Liver (tissue), 9 donors: ENCODE results near the gene CACNA1D. TPM values are rescaled to one million over a fixed set of nuclear protein-coding genes. Genes with fewer than 3 reads are reported as not detected.

ENCODE experiments used
- DNase-seq: peaks from one replicate; pipeline ENCODE4 v3.0.0-alpha.2; 2017; ENCODE audit warnings: low spot score
- H3K27ac ChIP-seq, 2 donors: one replicate each; pipeline ENCODE4 v1.7.0; 2013; ENCODE audit warnings: inconsistent platforms in 2 of 2, low read length in 2 of 2, control low read depth in 1 of 2, low read depth in 1 of 2, mild to moderate bottlenecking in 1 of 2
- H3K27me3 ChIP-seq, 4 donors: one replicate each; pipeline versions ENCODE4 v1.6.1 to v1.7.0; 2013; ENCODE audit warnings: low read length in 3 of 4, inconsistent platforms in 1 of 4, mild to moderate bottlenecking in 1 of 4, moderate library complexity in 1 of 4; ENCODE audit not compliant: control insufficient read depth in 4 of 4, insufficient read depth in 4 of 4
- H3K36me3 ChIP-seq, 4 donors: one replicate each; pipeline versions ENCODE4 v1.6.1 to v1.7.0; 2013; ENCODE audit warnings: low read length in 3 of 4, mild to moderate bottlenecking in 3 of 4, low read depth in 1 of 4, moderate library complexity in 1 of 4; ENCODE audit not compliant: control insufficient read depth in 4 of 4, insufficient read depth in 3 of 4
- H3K4me1 ChIP-seq, 4 donors: one replicate each; pipeline versions ENCODE4 v1.6.1 to v1.7.0; 2013; ENCODE audit warnings: low read length in 3 of 4, mild to moderate bottlenecking in 3 of 4, moderate library complexity in 1 of 4; ENCODE audit not compliant: control insufficient read depth in 4 of 4, insufficient read depth in 4 of 4
- H3K4me3 ChIP-seq, 3 donors: one replicate each; pipeline versions ENCODE4 v1.6.1 to v1.7.0; 2013; ENCODE audit warnings: low read length in 3 of 3, control low read depth in 1 of 3, low read depth in 1 of 3, mild to moderate bottlenecking in 1 of 3
- H3K9ac ChIP-seq, 2 donors: one replicate each; pipeline ENCODE4 v1.7.0; 2013; ENCODE audit warnings: low read length in 2 of 2, mild to moderate bottlenecking in 2 of 2, moderate library complexity in 2 of 2, control low read depth in 1 of 2, low read depth in 1 of 2
- H3K9me3 ChIP-seq, 4 donors: one replicate each; pipeline versions ENCODE4 v1.6.1 to v1.7.0; 2013; ENCODE audit warnings: low read length in 3 of 4; ENCODE audit not compliant: control insufficient read depth in 4 of 4
- EGR1 ChIP-seq, 2 donors: IDR thresholded peaks; 2 replicates each; pipeline ENCODE4 v1.6.1; 2016 to 2018; ENCODE audit warnings: antibody characterized with exemption in 2 of 2, low read depth in 2 of 2
- FOXA1 ChIP-seq: IDR thresholded peaks from 2 replicates; pipeline ENCODE4 v1.6.1; 2016; ENCODE audit warnings: antibody characterized with exemption
- FOXA2 ChIP-seq: IDR thresholded peaks from 2 replicates; pipeline ENCODE4 v1.6.1; 2016; ENCODE audit warnings: antibody characterized with exemption
- GABPA ChIP-seq, 2 donors: IDR thresholded peaks in 1 of 2; conservative IDR thresholded peaks in 1 of 2; 2 replicates each; pipeline ENCODE4 v1.6.1; 2016; ENCODE audit warnings: antibody characterized with exemption in 2 of 2, mild to moderate bottlenecking in 1 of 2, moderate library complexity in 1 of 2
- HNF4A ChIP-seq, 2 donors: conservative IDR thresholded peaks; 2 replicates each; pipeline ENCODE4 v1.6.1; 2016; ENCODE audit warnings: antibody characterized with exemption in 2 of 2, mild to moderate bottlenecking in 2 of 2
- HNF4G ChIP-seq: IDR thresholded peaks from 2 replicates; pipeline ENCODE4 v1.6.1; 2016; ENCODE audit warnings: antibody characterized with exemption
- JUND ChIP-seq, 2 donors: IDR thresholded peaks; 2 replicates each; pipeline ENCODE4 v1.6.1; 2016; ENCODE audit warnings: antibody characterized with exemption in 2 of 2
- NR2F2 ChIP-seq: IDR thresholded peaks from 2 replicates; pipeline ENCODE4 v1.6.1; 2016; ENCODE audit warnings: antibody characterized with exemption
- RAD21 ChIP-seq, 2 donors: IDR thresholded peaks; 2 replicates each; pipeline ENCODE4 v1.6.1; 2016; ENCODE audit warnings: antibody characterized with exemption in 2 of 2, mild to moderate bottlenecking in 2 of 2
- RXRA ChIP-seq, 2 donors: IDR thresholded peaks; 2 replicates each; pipeline ENCODE4 v1.6.1; 2017 to 2018; ENCODE audit warnings: antibody characterized with exemption in 2 of 2, mild to moderate bottlenecking in 1 of 2
- SP1 ChIP-seq: IDR thresholded peaks from 2 replicates; pipeline ENCODE4 v1.6.1; 2018; ENCODE audit warnings: antibody characterized with exemption, mild to moderate bottlenecking
- TAF1 ChIP-seq: conservative IDR thresholded peaks from 2 replicates; pipeline ENCODE4 v1.6.1; 2016; ENCODE audit warnings: antibody characterized with exemption, mild to moderate bottlenecking
- YY1 ChIP-seq: IDR thresholded peaks from 2 replicates; pipeline ENCODE4 v1.6.1; 2016; ENCODE audit warnings: antibody characterized with exemption, mild to moderate bottlenecking
- WGBS: extraction: QIAGEN DNeasy Blood & Tissue Kit; methylation state at CpG from one replicate; pipeline ENCODE4 v1.1.7; 2013; 5-methylcytosine and 5-hydroxymethylcytosine counted together
- polyA plus RNA-seq, 2 donors: library from polyadenylated mRNA; stranded (reverse) in 1 of 2; unstranded in 1 of 2; fragments of 200-250 nt in 1 of 2; fragments of >200 nt in 1 of 2; fragmentation: Nextera tagmentation in 1 of 2; extraction: Ambion mirVana in 1 of 2; gene quantifications; one replicate each; pipeline versions ENCODE4 v1.2.1 to v1.2.3, GENCODE V29; 2013 to 2015
- total RNA-seq, 2 donors: library from RNA; depleted of rRNA; stranded (reverse); fragments of >200 nt; gene quantifications; one replicate each; pipeline ENCODE4 v1.2.3, GENCODE V29; 2014
- TF ChIP-seq, protein P1 (sequence below): IDR thresholded peaks from 2 replicates; pipeline ENCODE4 v1.6.1; 2016; ENCODE audit warnings: antibody characterized with exemption
- TF ChIP-seq, protein P2 (sequence below): IDR thresholded peaks from 2 replicates; pipeline ENCODE4 v1.6.1; 2016; ENCODE audit warnings: antibody characterized with exemption
- TF ChIP-seq, protein P3 (sequence below): IDR thresholded peaks from 2 replicates; pipeline ENCODE4 v1.6.1; 2016; ENCODE audit warnings: antibody characterized with exemption
- TF ChIP-seq, protein P4 (sequence below): IDR thresholded peaks from 2 replicates; pipeline ENCODE4 v1.6.1; 2016; ENCODE audit warnings: antibody characterized with exemption, mild to moderate bottlenecking
- TF ChIP-seq, protein P5 (sequence below): fragments of 150-350 bp; IDR thresholded peaks from 2 replicates; pipeline ENCODE4 v1.5.1; 2017; ENCODE audit warnings: improper control_type of control experiment, low read depth, low read length; ENCODE audit not compliant: missing input control
- donor health status: healthy.
- donor health status: healthy.
- donor health status: healthy.
- donor health status: healthy.
- donor health status: healthy.

CACNA1D gene
- total and polyA plus RNA-seq, 4 donors, result 1.8 to 18.9 (median 3.4) TPM

DNA sequence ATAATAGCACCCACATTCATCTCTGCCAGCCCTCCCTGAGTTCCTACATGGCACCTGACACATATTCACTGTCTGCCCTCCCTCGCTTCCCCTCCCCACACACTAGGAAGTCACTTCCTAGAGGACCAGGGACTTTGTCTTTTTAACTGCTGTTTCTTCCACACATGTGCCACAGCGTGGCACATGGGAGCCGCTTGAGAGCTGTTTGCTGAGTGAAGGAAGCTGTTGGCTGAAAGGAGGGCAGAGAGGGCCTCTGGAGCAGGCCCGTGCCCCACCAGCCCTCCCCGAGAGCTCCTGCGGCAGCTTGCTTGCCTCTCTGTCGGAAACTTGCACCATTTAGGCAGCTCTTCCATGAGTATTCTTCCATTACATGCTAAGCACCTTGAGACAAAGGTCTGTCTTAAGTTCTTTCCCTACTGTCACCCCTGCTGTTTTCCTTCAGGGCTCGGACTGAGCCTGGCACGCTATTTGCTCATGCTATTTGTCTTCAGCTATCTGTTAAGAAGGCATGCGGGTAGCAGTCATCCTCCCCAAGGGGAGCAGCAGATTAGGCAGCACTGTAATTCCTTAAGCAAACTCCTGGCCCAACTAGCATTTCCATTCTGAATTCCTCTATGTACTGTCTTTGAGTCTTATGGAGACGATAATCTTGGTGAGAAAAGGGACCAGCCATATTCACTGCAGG is 72.2 kb downstream of the CACNA1D start:
- no peaks in the 10 kb centered on the region for H3K4me1 ChIP-seq
- H3K27ac ChIP-seq, result no peak overlapping the region
- DNase-seq, result no peak
- H3K9me3 ChIP-seq, result no peaks in the 10 kb centered on the region
- WGBS, result 94% methylated on average over 11 of the region's 11 CpGs
- H3K36me3 ChIP-seq, result no peaks in the 10 kb centered on the region
- no peak overlapping the region for H3K4me3 ChIP-seq
- H3K9ac ChIP-seq, result no peak overlapping the region
- TF ChIP-seq GABPA (IDR thresholded peaks at IDR 0.05 in 1 of 2, conservative IDR thresholded peaks at IDR 0.05 in 1 of 2) (no peak), JUND (IDR thresholded peaks at IDR 0.05) (no peak), TAF1 (no peak), FOXA1 (no peak), FOXA2 (no peak), HNF4G (no peak), SP1 (no peak), NR2F2 (no peak), HNF4A (conservative IDR thresholded peaks at IDR 0.05) (no peak)
- TF ChIP-seq, protein P1, sequence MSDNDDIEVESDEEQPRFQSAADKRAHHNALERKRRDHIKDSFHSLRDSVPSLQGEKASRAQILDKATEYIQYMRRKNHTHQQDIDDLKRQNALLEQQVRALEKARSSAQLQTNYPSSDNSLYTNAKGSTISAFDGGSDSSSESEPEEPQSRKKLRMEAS, result no peak
- TF ChIP-seq, protein P2, sequence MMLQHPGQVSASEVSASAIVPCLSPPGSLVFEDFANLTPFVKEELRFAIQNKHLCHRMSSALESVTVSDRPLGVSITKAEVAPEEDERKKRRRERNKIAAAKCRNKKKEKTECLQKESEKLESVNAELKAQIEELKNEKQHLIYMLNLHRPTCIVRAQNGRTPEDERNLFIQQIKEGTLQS, result no peak
- no peaks in the 10 kb centered on the region for H3K27me3 ChIP-seq

DNA sequence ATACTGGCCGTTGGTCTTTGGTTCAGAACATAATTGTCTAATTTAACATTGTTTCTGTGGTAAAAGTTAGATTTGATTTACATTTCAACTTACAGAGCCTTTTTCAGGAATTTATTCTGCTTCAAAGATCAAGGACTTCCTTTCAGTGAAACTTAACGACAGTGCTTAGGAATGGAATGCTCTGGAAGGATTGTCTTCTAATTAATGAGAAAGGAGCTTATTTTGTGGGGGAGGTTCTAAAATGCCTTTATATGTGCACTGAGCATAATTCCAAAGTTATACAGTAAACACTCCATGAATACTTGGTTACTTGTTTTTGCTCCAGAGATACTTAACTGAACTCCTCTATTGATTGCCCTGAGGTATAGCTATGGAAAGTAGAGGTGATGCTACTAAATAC is 75.7 kb downstream of the CACNA1D start:
- no peak for DNase-seq
- TF ChIP-seq SP1 (no peak), RXRA (IDR thresholded peaks at IDR 0.05) (no peak), JUND (IDR thresholded peaks at IDR 0.05) (no peak), YY1 (no peak), RAD21 (IDR thresholded peaks at IDR 0.05) (no peak), FOXA1 (no peak), HNF4G (no peak), NR2F2 (no peak), FOXA2 (no peak), GABPA (IDR thresholded peaks at IDR 0.05 in 1 of 2, conservative IDR thresholded peaks at IDR 0.05 in 1 of 2) (no peak), HNF4A (conservative IDR thresholded peaks at IDR 0.05) (no peak), EGR1 (IDR thresholded peaks at IDR 0.05; ENCODE audit: low read depth in 2 of 2) (no peak), TAF1 (no peak)
- TF ChIP-seq, protein P3, sequence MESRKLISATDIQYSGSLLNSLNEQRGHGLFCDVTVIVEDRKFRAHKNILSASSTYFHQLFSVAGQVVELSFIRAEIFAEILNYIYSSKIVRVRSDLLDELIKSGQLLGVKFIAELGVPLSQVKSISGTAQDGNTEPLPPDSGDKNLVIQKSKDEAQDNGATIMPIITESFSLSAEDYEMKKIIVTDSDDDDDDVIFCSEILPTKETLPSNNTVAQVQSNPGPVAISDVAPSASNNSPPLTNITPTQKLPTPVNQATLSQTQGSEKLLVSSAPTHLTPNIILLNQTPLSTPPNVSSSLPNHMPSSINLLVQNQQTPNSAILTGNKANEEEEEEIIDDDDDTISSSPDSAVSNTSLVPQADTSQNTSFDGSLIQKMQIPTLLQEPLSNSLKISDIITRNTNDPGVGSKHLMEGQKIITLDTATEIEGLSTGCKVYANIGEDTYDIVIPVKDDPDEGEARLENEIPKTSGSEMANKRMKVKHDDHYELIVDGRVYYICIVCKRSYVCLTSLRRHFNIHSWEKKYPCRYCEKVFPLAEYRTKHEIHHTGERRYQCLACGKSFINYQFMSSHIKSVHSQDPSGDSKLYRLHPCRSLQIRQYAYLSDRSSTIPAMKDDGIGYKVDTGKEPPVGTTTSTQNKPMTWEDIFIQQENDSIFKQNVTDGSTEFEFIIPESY, result no peak
- TF ChIP-seq, protein P2, result no peak
- TF ChIP-seq, protein P4, sequence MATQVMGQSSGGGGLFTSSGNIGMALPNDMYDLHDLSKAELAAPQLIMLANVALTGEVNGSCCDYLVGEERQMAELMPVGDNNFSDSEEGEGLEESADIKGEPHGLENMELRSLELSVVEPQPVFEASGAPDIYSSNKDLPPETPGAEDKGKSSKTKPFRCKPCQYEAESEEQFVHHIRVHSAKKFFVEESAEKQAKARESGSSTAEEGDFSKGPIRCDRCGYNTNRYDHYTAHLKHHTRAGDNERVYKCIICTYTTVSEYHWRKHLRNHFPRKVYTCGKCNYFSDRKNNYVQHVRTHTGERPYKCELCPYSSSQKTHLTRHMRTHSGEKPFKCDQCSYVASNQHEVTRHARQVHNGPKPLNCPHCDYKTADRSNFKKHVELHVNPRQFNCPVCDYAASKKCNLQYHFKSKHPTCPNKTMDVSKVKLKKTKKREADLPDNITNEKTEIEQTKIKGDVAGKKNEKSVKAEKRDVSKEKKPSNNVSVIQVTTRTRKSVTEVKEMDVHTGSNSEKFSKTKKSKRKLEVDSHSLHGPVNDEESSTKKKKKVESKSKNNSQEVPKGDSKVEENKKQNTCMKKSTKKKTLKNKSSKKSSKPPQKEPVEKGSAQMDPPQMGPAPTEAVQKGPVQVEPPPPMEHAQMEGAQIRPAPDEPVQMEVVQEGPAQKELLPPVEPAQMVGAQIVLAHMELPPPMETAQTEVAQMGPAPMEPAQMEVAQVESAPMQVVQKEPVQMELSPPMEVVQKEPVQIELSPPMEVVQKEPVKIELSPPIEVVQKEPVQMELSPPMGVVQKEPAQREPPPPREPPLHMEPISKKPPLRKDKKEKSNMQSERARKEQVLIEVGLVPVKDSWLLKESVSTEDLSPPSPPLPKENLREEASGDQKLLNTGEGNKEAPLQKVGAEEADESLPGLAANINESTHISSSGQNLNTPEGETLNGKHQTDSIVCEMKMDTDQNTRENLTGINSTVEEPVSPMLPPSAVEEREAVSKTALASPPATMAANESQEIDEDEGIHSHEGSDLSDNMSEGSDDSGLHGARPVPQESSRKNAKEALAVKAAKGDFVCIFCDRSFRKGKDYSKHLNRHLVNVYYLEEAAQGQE, result no peak
- TF ChIP-seq, protein P1, result no peak
- TF ChIP-seq, protein P5, sequence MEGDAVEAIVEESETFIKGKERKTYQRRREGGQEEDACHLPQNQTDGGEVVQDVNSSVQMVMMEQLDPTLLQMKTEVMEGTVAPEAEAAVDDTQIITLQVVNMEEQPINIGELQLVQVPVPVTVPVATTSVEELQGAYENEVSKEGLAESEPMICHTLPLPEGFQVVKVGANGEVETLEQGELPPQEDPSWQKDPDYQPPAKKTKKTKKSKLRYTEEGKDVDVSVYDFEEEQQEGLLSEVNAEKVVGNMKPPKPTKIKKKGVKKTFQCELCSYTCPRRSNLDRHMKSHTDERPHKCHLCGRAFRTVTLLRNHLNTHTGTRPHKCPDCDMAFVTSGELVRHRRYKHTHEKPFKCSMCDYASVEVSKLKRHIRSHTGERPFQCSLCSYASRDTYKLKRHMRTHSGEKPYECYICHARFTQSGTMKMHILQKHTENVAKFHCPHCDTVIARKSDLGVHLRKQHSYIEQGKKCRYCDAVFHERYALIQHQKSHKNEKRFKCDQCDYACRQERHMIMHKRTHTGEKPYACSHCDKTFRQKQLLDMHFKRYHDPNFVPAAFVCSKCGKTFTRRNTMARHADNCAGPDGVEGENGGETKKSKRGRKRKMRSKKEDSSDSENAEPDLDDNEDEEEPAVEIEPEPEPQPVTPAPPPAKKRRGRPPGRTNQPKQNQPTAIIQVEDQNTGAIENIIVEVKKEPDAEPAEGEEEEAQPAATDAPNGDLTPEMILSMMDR, result no peak
- Histone ChIP-seq H3K27ac (no peak overlapping the region), H3K4me1 (no peaks in the 10 kb centered on the region), H3K9me3 (no peaks in the 10 kb centered on the region), H3K27me3 (no peaks in the 10 kb centered on the region), H3K4me3 (no peak overlapping the region), H3K36me3 (no peaks in the 10 kb centered on the region), H3K9ac (no peak overlapping the region)
- WGBS, result 77% methylated on average over 2 of the region's 2 CpGs
